Endothelial cell of umbilical vein (primary cell): Measurements from ENCODE around the gene SLC27A2.

Experiments
- EZH2 ChIP-seq: IDR thresholded peaks from 2 replicates; pipeline ENCODE4 v1.6.1; 2012; ENCODE audit warnings: borderline replicate concordance, low read depth, mild to moderate bottlenecking, moderate library complexity, low read length, inconsistent platforms; ENCODE audit not compliant: severe bottlenecking
- POLR2A ChIP-seq: IDR thresholded peaks from 2 replicates; pipeline ENCODE4 v1.6.1; 2012; ENCODE audit warnings: low read depth, mild to moderate bottlenecking, control low read depth, low read length
- TF ChIP-seq, protein P1 (sequence below): IDR thresholded peaks from 2 replicates; pipeline ENCODE4 v1.6.1; 2011; ENCODE audit not compliant: insufficient read depth, insufficient read length
- TF ChIP-seq, protein P2 (sequence below), 2 donors: IDR thresholded peaks; 1 replicate in 1 of 2; 2 replicates in 1 of 2; pipeline ENCODE4 v1.5.1; 2011; ENCODE audit warnings: low read length in 2 of 2, mild to moderate bottlenecking in 2 of 2, moderate library complexity in 2 of 2, control low read depth in 1 of 2, inconsistent platforms in 1 of 2, low read depth in 1 of 2; ENCODE audit not compliant: insufficient read depth in 1 of 2; ENCODE audit errors: extremely low read depth in 1 of 2

DNA sequence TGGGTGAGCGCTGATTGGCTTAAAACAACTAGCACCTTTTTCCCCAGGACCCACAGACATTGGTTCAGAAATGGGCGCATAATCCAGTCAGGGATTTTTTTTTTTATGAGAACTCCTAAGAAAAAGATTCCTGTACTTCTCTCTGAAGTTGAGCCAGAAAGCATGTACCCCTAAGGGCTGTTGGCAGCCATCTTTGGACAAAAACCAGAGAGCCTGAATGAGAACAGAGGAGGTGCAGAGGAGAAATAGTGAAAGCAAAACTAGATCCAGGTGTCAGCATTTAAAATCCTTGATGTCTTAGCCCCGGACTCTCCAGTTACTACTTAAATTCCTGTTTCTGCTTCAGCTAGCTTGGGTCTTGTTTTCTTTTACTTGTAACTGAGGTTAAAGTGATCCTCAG lies 1.9 kb upstream of the SLC27A2 start:
- TF ChIP-seq EZH2 (no peak), POLR2A (no peak)
- TF ChIP-seq, protein P1, sequence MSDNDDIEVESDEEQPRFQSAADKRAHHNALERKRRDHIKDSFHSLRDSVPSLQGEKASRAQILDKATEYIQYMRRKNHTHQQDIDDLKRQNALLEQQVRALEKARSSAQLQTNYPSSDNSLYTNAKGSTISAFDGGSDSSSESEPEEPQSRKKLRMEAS, result no peak
- TF ChIP-seq, protein P2, sequence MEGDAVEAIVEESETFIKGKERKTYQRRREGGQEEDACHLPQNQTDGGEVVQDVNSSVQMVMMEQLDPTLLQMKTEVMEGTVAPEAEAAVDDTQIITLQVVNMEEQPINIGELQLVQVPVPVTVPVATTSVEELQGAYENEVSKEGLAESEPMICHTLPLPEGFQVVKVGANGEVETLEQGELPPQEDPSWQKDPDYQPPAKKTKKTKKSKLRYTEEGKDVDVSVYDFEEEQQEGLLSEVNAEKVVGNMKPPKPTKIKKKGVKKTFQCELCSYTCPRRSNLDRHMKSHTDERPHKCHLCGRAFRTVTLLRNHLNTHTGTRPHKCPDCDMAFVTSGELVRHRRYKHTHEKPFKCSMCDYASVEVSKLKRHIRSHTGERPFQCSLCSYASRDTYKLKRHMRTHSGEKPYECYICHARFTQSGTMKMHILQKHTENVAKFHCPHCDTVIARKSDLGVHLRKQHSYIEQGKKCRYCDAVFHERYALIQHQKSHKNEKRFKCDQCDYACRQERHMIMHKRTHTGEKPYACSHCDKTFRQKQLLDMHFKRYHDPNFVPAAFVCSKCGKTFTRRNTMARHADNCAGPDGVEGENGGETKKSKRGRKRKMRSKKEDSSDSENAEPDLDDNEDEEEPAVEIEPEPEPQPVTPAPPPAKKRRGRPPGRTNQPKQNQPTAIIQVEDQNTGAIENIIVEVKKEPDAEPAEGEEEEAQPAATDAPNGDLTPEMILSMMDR (IDR thresholded peaks at IDR 0.05; ENCODE audit: extremely low read depth in 1 of 2, insufficient read depth in 1 of 2, low read depth in 1 of 2, low read length in 2 of 2), result no peak
